GM18867 (cell line): ENCODE results near the gene DBNL.

Experiments
- ATAC-seq: cut with Tn5 transposase; IDR thresholded peaks from one replicate; pipeline ENCODE4 v1.9.1; 2021; ENCODE audit warnings: mild to moderate bottlenecking, moderate library complexity; ENCODE audit not compliant: unreplicated experiment

DBNL gene

DNA sequence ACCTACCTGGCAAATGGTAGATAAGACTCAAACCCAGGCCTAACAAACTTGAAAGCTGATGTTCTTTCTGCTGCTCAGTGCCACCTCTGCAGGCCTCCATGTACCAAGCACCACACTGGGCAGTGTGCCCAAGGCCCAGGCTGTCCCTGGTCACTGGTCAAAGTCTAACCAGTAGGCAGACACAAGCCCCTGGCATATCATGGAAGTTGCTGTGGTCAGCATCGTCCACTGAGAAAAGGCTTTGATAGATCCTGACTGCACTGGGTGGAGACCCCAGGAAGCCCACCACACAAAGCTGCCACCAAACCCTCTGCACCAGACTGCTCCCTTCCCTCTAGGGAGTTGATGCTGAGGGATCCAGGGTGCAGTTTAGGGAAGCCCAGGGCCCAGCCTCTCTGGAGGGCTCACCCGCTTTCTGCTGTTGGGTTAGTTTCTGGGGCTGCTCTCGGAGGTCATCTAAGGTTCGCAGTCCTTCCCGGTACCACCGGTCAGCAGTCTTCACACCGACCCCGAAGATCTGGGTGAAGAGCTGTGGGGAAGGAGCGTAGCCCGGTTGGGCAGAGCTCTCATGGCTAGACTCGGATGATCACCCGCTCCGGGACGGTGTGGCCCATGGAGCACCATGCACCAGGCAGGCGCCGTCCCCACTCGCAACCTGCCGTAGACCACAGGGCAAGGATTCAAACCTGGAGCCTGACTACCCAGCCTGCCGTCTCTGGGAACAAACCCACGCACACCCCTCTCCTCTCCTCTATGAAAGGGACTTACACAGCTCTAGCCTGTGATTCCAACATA lies 31.8 kb downstream of the DBNL start:
- ATAC-seq, result no peak

- no peak for ATAC-seq
These were observed 32.6 kb downstream of the DBNL start for GRCh38 chr7:44077061-44077460.

DNA sequence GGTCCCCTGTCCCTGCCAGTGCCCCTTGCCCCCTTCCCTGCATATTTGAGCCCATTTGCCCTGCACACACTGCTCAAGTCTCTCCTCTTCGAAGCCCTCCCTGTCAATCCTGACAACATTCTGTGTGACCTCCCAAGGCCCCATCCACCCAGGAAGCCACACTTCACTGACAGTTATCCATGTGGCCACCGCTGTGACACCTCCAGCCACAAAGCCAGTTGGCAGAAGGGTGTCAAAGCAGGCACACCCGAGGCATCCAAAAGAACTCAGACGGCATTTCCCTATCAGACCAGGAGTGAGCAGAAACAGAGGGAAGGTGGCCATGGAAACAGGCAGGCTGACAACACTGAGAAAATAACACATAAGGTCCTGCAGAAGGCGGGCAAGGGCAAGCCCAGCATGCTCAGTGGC lies 33.2 kb downstream of the DBNL start:
- ATAC-seq, result no peak

DNA sequence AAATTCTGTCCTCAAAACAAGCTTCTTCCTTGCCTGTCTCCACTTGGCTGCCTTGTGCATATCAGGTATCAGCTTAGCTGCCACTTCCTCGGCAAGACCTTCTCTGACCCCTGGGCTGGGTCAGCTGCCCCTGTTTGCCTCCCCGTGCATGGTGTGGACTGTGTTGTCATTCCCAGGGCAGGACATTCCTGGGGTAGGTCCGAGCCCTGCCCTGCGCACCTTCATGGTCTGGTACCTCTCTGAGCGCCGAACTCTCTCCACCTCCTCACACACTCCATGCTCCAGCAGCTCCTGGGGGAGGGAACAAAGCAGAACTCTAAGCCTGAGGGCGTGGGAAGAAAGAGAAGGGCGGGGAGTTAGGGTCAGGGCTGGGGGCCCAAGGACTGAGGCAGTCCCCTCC lies 34.0 kb downstream of the DBNL start:
- no peak for ATAC-seq

GRCh38 chr7:44079331-44080021 lies 35.0 kb downstream of the DBNL start:
- no peak for ATAC-seq

DNA sequence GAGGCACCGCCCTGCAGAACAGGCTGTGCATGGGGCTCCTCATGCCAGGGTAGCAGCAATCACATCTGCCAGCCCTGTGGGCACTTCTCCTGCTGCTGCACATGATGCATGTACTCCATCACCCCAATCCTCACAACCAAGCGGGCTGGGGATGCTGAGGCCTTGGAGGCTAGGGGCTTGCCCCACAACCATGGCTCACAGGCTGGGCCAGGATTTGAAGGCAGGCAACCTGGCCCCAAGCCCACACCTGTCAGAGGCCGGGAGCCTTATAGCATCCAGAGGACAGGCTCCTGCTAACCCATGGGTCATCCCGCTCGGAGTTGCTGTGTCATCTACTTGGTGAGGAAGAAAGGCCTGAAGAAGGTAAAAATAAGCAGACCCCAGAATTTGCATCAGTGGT lies 35.6 kb downstream of the DBNL start:
- ATAC-seq, result no peak

GRCh38 chr7:44080686-44081265 lies 36.3 kb downstream of the DBNL start:
- no peak for ATAC-seq

- no peak for ATAC-seq
These were observed 36.8 kb downstream of the DBNL start for GRCh38 chr7:44081266-44081748.

DNA sequence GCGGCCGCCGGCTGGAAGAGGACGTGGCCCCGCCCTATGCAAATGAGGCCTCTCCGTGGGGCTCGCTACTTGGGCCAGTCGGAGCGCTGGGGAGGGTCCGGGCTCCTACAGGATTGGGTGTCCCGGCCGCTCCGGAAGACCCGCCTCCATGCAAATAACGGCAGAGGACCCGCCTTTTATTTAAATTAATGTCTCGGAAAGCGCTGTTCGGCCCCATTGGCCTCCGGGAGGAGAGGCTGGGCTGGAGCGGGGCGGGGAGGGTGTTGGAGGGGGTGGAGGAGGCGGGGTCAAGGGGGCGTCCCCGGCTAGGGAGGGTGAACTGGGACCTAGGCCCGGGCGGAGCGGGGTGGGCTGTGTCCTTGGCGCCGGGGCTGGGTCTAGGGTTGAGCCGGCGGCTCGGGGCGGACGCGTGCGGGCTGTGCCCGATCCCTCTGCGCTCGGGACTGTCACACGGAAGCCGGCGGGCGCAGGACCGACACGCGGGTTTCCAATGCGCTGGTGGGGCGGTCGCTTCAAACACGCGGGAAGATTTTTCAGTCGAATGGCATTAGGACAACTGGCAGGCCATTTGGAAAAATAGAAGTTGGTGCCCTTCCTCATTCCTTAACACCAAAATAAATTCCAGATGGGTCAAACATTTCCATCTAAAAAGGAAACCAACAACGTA lies 38.2 kb downstream of the DBNL start:
- ATAC-seq, result peak; percentile 87

- no peak for ATAC-seq
These were observed 39.3 kb downstream of the DBNL start for GRCh38 chr7:44083796-44084195.

DNA sequence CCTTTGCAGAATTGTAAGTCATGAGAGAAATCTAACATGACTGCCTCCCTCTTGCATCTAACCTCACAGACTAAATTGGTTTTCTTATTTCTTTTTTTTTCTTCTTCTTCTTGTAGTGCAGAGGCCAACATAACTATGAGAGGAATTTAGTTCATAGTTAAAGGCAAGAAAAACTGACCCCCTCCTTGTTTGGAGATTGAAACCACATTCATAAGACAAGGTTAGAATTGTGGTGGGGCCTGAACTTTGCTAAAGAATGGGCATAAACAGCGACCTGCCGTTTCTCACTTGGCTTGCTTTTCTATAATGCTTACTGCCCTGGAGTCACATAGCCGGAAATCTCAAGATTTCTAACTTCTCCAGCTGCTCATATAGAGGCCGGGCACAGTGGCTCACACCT lies 40.2 kb downstream of the DBNL start:
- no peak for ATAC-seq

DNA sequence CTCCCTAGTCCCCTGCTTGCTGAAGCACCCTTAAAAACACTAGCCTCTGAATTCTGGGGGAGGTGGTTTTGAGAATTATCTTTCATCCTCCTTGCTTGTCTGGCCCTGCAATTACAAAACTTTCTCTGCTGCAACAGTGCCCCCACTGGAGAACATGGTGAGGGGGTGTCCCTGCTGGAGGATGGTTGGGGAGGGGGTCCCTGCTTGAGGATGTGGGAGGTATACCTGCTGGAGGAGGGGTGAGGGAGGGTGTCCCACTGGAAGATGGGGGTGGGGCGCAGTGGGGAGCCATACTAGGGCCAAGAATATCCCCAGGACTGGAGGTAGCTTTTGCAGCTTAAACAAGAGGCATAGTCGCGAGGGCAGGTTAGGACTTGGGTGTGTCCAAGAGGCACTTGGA lies 41.0 kb downstream of the DBNL start:
- no peak for ATAC-seq

DNA sequence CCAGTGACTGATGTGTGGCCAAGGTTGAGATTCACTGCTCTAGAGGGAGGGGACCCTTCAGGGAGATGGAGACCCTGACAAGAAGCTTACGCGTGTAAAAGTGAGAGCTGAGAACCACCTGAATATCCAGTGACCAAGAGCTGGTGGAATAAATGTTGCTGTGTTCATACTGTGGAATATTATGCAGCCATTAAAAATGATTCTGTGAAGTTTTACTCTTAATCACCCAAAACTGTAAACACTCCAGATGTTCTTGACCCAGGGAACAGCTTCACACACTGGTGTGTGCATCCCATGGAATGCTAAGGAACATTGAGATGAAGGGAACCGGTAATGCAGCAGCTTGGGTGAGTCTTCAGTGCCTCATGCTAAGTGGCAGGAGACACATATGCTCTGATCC lies 42.1 kb downstream of the DBNL start:
- no peak for ATAC-seq

DNA sequence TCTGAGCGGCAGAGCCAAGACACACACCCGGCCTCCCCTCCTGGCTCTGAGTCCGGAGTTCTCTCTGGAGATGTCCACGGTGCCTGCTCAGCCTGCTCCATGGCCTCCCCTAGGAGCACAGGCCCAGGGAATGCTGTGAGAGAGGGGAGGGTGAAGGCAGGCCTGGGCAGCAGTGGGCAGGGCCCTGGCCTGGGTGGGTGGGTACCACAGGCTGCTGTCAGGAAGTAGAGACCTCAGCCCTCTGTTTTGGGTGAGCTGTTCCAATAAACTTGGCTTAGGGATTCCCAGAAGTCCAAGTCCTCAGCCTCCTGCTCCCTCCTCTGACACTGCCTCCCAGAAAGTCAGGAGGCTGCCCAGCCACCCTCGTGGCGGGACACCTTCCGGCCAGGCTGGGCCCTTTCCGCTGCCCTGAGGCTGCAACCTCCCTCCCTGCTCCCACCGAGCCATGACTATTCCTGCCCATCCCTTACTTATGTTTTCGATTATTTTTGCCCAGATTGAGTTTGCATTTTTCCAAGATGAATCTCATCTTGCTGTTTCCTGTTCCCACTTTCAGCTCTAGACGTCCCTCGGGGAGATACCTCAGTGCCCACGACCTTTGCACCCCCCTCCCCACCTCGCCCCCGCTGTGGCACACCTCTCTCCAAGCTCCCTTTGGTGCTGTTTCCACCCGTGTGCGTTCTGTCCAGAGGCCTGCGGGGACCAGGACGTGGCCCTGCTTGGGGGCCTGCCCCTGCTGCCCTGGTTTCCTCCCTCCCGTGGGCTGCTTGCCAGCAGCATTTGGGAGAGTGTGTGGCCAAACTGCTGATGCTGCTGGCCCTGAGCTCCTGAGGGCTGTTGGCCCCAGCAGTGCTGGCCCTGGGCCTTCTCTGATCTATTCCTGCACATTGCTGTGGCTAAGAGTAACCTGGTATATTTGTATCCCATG lies 43.7 kb downstream of the DBNL start:
- no peak for ATAC-seq

GRCh38 chr7:44093102-44093641 lies 48.7 kb downstream of the DBNL start:
- ATAC-seq, result no peak

DNA sequence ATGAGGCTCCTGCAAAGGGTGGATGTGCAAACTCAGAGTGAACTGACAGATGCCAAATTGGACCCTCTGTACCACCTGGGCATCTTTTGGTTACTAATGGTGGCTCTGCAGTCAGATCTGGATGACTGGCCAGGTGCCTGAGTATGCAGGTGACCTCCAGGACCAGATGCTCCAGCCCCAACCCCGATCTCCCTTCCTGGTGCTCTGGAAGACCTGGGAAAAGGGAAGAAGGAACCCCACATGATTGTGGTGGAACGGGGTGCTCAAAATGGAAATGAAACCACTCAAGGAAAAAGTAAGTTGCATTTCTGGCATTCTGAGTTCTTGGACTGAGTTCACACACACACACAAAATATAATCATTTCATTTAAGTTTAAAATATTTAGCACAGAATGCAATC lies 49.9 kb downstream of the DBNL start:
- no peak for ATAC-seq

DNA sequence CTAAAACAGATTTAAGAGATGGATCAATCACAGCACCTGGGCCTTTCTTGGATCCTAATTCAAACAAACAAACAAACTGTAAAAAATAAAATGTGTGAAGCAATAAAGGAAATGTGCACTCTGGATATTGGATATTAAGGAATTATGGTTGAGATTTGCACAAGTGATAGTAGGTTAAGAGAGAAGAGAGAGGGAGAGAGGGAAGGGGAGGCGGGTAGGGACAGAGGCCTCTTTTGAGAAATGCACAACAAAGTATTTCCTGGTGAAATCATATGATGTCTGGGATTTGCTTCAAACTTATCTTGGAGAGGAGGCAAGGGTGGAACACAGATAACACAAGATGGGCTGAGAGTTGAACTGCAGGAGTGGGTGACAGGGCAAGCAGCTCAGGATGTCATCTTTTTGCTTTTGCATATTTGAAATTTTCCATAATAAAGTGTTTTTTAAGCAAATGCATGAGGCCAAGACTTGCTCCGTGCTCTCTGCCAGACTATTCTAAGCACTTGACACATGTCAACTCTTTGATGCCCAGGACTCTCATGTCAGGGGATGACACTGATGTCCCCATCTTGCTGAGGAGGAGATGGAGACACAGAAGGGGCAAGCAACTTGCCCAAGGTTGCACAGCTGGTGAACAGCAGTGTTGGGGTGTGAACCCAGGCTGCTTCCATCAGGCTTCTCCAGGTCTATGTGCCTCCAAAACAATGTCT lies 50.5 kb downstream of the DBNL start:
- no peak for ATAC-seq

DNA sequence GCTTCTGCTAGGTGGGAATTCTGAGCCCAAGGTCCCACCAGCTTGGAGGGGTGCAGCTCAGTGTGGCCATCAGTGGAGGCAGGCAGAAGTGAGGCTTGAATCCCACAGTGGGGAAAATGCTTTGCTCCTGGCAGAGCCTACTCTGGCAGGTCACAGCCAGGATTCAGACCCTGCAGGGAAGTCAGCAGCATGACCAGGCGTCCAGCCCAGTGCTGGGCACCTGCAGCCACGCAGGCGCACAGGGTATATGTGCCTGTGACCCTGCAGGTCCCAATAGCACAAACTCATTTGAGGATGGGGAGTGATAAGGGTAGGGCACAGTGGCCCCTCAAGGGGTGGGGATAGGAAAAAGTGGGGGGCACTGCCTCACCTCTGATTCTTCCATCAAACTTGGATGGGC lies 51.3 kb downstream of the DBNL start:
- no peak for ATAC-seq

GRCh38 chr7:44096326-44096881 lies 51.9 kb downstream of the DBNL start:
- ATAC-seq, result no peak
